ENCODE data around the gene KLHL29.

Gene KLHL29

GRCh38 chr2:23628926-23629771, 244.2 kb downstream of the KLHL29 start:
- Histone ChIP-seq H3K27ac (no peak overlapping the region), H3K4me3 (no peak overlapping the region)
- TF ChIP-seq CTCF (IDR thresholded peaks at IDR 0.05) = no peak
- no peak for DNase-seq (ENCODE audit: low spot score)

GRCh38 chr2:23629772-23630480, 244.9 kb downstream of the KLHL29 start:
- no peak for TF ChIP-seq CTCF (IDR thresholded peaks at IDR 0.05)
- no peak for DNase-seq (ENCODE audit: low spot score)
- H3K27ac ChIP-seq = no peak overlapping the region
- no peak overlapping the region for H3K4me3 ChIP-seq

GRCh38 chr2:23630961-23631360, 246.0 kb downstream of the KLHL29 start:
- TF ChIP-seq CTCF (IDR thresholded peaks at IDR 0.05) = no peak
- DNase-seq (ENCODE audit: low spot score) = no peak
- no peak overlapping the region for H3K27ac ChIP-seq
- no peak overlapping the region for H3K4me3 ChIP-seq

- DNase-seq (ENCODE audit: low spot score) = no peak
- no peak for TF ChIP-seq CTCF (IDR thresholded peaks at IDR 0.05)
- no peak overlapping the region for H3K4me3 ChIP-seq
- H3K27ac ChIP-seq = no peak overlapping the region
Observed at GRCh38 chr2:23631389-23631788, 246.4 kb downstream of the KLHL29 start.

GRCh38 chr2:23632386-23632785, 247.4 kb downstream of the KLHL29 start:
- Histone ChIP-seq H3K27ac (no peak overlapping the region), H3K4me3 (no peak overlapping the region)
- no peak for DNase-seq (ENCODE audit: low spot score)
- no peak for TF ChIP-seq CTCF (IDR thresholded peaks at IDR 0.05)

GRCh38 chr2:23632831-23633395, 247.9 kb downstream of the KLHL29 start:
- DNase-seq (ENCODE audit: low spot score) = no peak
- H3K4me3 ChIP-seq = no peak overlapping the region

More at GRCh38 chr2:23632831-23633395, 247.9 kb downstream of the KLHL29 start:
- H3K27ac ChIP-seq = no peak overlapping the region
- no peak for TF ChIP-seq CTCF (IDR thresholded peaks at IDR 0.05)
